Ovary (tissue), 3 donors: ENCODE data around the gene WDR37.

ENCODE experiments used
- EP300 ChIP-seq: sonication (generic); formaldehyde crosslinking; IDR thresholded peaks from one replicate; pipeline ENCODE4 v1.6.1; 2017; ENCODE audit warnings: antibody characterized with exemption
- POLR2A ChIP-seq: fragments of 450-650 bp; IDR thresholded peaks from one replicate; pipeline ENCODE4 v1.6.1; 2017; ENCODE audit warnings: antibody characterized with exemption, mild to moderate bottlenecking, moderate library complexity
- TF ChIP-seq, protein P1 (sequence below), 3 donors: fragments of 450-650 bp in 2 of 3; fragments of 200-600 bp in 1 of 3; IDR thresholded peaks; one replicate each; pipeline versions ENCODE4 v1.5.1 to v1.8.0; 2016 to 2022; ENCODE audit warnings: antibody characterized with exemption in 3 of 3, mild to moderate bottlenecking in 1 of 3
- donor health status: DM: no; HTN: no; CAD: no.

DNA sequence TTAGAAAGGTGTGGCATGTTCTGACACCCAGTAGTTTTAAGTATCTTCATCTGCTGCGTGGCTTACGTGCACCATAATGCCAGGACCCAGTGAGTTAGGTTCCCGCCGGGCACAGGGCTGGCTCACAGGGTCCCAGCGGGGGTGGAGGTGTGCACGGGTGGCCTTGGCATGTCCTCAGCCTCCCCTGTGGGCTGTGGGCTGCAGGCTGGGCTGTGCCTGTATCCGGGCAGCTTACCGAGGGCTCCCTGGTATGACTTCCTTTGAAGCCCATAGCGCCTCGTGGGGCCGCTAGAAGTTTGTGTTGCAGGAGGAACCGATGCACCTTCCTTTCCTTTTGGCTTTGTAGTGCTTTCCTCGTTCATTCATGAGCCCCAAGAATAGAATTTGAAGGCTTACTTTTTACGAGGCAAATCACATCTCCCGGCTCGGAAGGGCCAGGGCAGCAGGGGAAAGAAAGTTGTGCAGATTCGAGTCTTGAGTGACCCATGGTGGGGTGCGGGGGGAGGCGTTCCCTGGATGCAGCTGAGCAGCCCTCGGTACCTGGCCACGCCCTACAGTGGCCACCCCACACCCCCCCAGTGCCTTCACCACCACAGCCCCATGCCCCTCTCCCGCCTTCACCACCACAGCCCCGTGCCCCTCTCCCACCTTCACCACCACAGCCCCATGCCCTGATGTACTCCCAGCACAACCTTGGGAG is 113.2 kb downstream of the WDR37 start:
- no peak for TF ChIP-seq POLR2A
- TF ChIP-seq, protein P1, sequence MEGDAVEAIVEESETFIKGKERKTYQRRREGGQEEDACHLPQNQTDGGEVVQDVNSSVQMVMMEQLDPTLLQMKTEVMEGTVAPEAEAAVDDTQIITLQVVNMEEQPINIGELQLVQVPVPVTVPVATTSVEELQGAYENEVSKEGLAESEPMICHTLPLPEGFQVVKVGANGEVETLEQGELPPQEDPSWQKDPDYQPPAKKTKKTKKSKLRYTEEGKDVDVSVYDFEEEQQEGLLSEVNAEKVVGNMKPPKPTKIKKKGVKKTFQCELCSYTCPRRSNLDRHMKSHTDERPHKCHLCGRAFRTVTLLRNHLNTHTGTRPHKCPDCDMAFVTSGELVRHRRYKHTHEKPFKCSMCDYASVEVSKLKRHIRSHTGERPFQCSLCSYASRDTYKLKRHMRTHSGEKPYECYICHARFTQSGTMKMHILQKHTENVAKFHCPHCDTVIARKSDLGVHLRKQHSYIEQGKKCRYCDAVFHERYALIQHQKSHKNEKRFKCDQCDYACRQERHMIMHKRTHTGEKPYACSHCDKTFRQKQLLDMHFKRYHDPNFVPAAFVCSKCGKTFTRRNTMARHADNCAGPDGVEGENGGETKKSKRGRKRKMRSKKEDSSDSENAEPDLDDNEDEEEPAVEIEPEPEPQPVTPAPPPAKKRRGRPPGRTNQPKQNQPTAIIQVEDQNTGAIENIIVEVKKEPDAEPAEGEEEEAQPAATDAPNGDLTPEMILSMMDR (IDR thresholded peaks at IDR 0.05) = no peak
- TF ChIP-seq EP300 = no peak
